T-helper 9 cell (primary cell): ENCODE measurements around the gene COL4A2.

Experiments
- DNase-seq: peaks from one replicate; pipeline ENCODE4 v3.0.0-alpha.2; 2020

COL4A2 gene

DNA sequence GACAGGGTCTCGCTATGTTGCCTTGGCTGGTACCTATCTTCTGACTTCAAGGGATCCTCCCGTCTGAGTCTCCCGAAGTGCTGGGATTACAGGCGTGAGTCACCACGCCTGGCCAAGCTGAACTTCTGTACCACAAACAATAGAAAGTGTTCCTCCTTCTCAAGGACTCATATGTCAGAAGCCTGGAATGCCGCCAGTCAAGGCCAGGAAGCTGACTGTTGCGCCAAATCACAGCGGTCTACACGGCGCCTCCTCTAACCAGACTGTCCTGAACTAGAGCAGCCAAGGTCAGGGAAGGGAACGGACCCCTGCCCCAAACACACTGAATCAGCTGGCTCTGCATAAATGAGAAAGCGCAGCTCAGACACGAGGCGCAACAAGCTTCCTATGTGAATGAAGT is 239.8 kb downstream of the COL4A2 start:
- DNase-seq: no peak

GRCh38 chr13:110548891-110549794 is 242.1 kb downstream of the COL4A2 start:
- DNase-seq: no peak

DNA sequence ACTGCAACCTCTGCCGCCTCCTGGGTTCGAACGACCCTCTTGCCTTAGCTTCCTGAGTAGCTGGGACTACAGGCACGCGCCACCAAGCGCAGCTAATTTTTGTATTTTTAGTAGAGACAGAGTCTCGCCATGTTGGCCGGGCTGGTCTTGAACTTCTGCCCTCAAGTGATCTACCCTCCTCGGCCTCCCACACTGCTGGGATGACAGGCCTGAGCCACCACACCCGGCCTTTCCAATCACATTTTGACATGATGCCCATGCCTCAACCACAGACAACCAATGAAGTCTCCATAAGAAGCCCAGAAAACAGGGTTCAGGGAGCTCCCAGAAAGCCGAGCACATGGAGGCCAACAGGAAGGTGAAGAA is 242.7 kb downstream of the COL4A2 start:
- DNase-seq: no peak

DNA sequence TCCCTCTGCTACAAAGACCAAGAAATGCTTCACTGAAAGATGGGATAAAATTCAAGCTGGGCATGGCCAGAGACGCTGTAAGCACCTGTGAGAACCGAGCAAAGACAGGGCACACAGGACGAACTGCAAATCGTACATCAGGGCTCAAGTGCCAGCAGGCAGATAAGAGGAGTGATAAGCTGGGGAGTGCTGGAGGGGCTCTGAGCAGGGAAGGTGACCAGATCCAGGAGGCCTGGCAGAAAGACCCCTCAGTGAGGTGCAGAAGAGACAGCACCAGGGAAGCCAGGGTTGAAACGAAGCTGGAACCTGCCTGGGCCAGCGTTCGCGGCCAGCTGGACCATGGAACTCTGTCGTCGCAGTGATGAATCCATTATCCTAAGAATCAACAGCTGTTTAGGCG is 244.2 kb downstream of the COL4A2 start:
- DNase-seq: no peak

- DNase-seq: no peak
These were observed 245.7 kb downstream of the COL4A2 start for GRCh38 chr13:110552767-110553166.

DNA sequence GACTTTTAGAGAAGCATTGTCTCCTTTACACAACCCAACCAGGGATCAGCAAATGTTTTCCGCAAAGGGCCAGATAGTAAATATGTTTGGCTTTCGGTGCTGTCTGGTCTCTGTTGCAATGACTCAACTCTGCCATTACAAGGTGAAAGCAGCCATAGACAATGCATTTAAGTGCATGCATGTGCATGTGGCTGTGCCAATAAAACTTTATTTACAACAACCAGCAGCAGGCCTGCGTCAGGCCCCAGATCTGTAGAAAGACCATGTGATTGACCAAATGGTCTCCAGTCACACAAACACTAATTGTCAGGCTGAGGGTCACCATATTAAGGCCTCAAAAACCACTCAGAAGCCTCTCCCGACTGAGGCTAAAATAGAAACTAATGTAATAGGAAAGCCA is 246.3 kb downstream of the COL4A2 start:
- DNase-seq: no peak

DNA sequence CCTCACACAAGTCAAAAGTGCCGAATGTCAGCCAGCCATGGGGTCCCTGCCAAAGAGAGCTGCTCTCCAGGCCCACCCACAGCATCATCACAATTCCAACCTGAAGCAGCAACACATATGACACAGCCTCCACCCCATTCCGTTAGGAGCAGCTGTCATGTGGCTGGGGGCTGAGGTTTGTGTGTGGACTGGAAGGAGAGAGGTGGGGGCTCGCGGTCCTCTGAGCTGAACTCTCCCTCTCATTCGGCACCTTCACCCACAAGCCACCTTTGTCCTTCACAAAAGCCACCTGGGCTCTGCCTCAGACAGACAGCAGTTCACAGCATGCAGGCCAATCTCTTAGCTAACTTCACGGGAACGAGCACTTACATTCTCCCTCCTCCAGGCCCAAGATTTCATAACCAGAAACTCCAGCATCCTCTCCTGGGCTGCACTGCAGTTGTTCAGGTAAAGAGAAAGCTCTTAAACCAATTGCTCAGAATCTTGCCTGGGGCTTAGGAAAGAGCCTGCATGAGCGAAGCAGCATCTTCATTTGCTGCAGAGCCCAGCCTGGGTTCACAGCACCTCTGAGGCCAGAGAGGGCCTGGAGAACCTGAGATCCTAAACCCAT is 247.2 kb downstream of the COL4A2 start:
- no peak for DNase-seq

DNA sequence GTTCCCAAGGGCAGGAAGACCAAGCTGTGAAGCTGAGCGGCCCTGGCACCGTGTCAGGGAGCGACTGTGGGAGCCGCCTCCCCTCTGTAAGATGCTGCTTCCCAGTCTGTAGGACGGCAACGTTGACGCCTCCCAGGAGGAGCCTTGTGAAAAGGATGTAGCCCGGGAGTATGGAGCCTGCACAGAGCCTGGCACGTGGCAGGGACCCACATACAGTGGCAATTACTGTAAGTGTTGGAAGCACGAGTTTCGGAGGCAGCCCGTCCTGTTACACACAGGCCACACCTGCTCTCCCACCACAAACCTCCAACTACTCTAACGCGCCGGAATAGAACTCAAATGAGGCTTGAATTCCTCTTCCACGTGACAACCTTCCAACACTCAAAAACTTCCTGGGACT is 247.9 kb downstream of the COL4A2 start:
- DNase-seq: no peak

DNA sequence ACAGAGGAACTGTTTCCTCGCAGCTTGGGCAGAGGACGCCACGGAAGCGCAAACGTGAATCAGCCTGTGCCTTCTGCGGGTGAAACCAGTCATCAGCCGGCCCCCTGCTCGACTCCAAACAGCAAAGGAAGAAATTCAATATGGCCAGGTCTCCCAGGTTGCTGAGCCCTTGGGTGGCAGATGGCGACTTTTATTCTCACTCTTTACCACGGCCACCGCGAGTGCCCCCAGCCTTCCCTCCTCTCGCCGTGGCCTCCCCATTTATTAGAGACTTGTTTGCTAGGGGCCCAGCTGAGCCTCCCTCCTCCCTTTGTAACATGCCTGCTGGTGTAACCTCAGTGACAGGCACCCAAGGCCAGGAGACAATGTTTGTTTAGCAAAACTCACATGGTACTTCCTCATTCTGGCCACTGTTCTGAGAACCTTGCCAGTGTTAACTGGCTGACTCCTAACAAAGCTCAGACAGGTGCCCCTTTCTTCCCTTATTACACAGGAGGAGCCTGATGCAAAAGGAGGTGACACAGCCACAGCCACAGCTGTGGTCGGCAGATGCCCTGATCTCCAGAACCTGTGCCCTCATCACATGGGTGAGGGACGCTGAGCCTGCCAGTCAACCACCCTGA is 248.6 kb downstream of the COL4A2 start:
- no peak for DNase-seq

DNA sequence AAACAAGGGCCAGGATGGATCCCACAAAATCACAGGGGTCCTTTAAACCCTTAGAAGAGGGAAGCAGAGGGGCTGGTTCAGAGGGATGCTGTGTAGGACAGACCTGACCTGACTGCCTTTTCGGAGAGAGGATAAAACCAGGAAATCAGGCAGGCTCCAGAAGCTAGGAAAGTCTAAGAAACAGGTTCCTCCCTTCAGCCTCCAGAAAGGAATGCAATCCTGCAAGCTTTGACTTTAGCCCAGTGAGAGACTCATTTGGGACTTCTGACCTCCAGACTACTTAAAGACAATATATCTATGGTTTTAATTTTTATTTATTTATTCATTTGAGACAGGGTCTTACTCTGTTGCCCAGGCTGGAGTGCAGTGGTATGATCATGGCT is 249.1 kb downstream of the COL4A2 start:
- DNase-seq: no peak

DNA sequence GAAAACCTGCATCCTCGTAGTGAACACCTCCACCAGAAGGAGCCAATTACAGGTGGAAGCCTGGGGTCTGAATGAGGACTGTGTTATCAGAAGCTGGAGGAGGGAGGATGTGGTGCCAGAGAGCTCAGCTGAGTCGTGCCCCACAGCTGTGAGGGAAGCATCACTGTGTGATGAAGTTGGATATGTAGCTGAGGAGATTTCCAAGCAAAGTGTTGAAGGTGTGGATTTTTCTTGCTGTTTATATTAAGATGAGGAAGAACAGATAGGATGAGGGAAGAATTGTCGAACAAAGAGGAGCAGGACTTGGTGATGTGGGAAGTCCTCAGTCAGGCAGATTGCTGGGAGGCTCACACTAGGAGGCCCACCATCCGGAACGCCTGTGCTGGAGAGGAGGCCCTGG is 250.0 kb downstream of the COL4A2 start:
- no peak for DNase-seq

DNA sequence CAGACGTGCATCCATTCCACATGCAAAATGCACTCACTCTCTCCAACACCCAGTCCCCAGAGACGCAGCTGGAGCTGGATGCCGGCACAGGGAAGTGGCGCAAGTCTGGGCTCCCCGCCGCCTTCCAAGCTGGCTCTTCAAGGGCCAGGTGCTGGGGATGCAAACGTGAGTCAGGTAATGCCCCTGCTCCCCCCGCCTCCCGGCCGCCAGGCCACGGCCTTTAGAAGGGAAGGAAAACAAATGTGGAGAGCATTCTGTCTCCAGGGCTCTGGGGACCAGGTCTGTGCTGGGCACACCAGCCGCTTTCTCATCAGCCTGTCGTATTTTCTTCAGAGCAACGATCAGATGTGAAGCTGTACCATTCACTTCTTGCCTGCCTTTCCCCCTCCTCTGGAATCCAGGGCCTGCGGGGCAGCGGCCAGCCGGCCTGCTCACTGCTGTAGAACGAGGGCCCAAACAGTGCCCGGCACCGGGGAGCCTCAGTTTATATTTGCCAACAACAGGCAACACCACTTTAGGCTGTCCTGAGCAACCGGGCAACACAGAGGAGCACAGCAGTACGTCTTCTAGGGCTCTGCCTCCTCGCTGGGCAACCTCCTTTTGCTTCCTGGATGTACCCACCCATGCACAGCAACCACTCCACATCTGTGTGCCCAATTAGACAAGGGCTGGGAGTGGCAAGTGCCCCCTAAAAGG is 250.7 kb downstream of the COL4A2 start:
- DNase-seq: no peak

- DNase-seq: no peak
These were observed 252.4 kb downstream of the COL4A2 start for GRCh38 chr13:110559429-110559943.

DNA sequence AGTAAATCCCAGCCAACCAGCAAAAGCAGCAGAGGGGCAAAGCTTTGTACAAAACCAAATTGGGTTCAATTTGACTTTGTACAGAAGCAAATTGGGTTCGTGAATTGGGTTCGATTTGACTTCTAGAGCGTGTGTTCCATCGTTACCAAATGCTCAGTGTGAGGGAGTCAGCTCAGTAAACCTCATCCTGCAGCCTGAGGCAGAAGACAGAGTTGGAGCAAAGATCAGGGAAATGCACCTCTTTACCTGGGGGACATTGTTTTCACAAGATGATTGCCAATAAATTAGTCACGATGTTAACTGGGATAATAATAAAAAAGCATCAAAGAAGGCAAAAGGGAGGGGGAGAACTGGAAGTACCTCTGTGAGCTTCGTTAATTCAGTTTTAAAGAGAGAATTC is 252.9 kb downstream of the COL4A2 start:
- DNase-seq: no peak

DNA sequence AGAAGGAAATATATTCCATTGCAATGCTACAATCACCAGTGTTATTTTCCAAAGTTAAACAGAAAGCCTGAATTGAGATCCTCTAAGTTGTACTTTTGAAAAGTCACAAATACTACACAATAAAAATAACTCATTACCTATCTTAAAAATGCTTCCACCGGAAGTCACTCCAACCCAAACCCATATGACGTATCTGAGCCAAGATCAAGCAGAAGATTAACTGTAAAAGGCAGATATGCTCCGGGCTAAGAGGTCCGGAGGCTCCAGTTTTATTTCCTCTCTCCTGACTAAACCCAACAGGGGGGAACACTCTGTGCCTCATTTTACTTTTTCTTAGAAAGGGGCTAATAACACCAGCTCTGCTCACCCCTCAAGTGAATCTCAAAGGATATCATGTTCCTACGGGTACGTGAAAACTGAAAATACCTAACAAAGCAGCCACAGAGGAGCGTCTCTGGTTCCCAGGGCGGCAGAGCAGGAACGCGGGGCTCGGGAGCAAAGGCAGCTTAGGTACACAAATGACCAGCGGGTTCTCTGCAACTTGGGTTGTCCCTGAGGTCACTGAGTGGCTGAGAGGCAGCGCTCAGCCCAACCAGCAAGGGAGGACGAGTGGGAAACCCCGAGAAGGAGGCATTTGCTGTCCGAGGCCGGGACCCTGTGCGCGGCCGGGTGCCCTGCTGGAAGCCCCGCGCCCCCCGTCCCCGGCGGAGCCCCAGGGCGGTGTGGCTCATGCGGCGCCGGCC is 253.7 kb downstream of the COL4A2 start:
- DNase-seq: no peak

DNA sequence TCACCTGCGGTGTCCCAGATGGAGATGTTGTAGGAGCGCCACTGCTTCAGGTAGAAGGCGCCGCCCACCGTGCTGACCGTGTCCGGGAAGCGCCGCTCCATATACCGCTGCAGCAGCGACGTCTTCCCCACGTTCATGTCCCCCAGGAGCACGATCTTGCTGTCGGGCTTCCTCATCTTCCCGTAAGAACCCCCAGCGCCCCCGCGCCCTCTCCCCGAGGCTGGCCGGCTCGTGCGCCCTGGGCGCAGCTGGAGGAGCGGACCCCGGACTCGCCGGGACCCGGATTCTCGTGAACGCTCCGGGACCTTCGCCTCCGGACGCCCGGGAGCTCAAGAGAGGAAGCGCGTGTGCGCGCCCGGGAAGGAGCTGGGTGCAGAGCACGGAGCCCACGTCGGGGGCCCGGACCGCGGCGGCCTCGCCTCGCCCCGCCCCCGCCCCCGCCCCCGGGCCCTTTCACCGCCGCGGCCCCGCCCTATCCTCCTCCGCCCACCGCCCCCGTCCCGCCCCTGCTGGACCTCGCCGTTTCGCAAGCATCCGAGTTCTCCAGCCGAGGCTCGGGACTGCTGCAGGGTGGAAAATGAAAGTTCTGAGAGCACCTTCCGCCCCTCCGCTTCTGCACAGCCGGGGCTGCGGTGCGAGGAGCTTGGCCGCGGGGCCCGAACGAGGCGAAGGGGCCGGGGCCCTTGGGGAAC is 254.4 kb downstream of the COL4A2 start, which contains the start of gene RAB20:
Gene RAB20, minus strand, starts transcription at position 379 of the 692 bp plus-strand sequence. Its CDS starts 203 bp downstream, at position 176.
- peak; percentile 50 for DNase-seq

- no peak for DNase-seq
These were observed 255.0 kb downstream of the COL4A2 start for GRCh38 chr13:110562036-110562597.
